Sigmoid colon (tissue), 7 donors: ENCODE results near the gene MRPL19. TPM values are rescaled to one million over a fixed set of nuclear protein-coding genes. Genes with fewer than 3 reads are reported as not detected.

Source experiments
- DNase-seq: peaks from one replicate; pipeline ENCODE4 v3.0.0-alpha.2; 2019
- H3K27ac ChIP-seq, 4 donors: fragments of 200-600 bp; sonication (generic); one replicate each; pipeline ENCODE4 v1.5.1; 2016 to 2019; ENCODE audit warnings: mild to moderate bottlenecking in 1 of 4
- H3K27me3 ChIP-seq, 3 donors: fragments of 200-600 bp; sonication (generic); one replicate each; pipeline ENCODE4 v1.5.1; 2019; ENCODE audit warnings: mild to moderate bottlenecking in 1 of 3
- H3K36me3 ChIP-seq, 4 donors: fragments of 200-600 bp; sonication (generic); one replicate each; pipeline ENCODE4 v1.5.1; 2016 to 2019
- H3K4me1 ChIP-seq, 4 donors: fragments of 200-600 bp; sonication (generic); one replicate each; pipeline ENCODE4 v1.5.1; 2017 to 2019
- H3K4me3 ChIP-seq, 4 donors: fragments of 200-600 bp; sonication (generic); one replicate each; pipeline ENCODE4 v1.5.1; 2017 to 2019; ENCODE audit warnings: mild to moderate bottlenecking in 2 of 4, moderate library complexity in 1 of 4
- H3K9me3 ChIP-seq, 4 donors: fragments of 200-600 bp in 3 of 4; sonication (generic) in 3 of 4; one replicate each; pipeline versions ENCODE4 v1.5.1 to v1.6.1; 2013 to 2019
- EP300 ChIP-seq, 4 donors: sonication (generic); formaldehyde crosslinking; IDR thresholded peaks; one replicate each; pipeline ENCODE4 v1.6.1; 2017; ENCODE audit warnings: antibody characterized with exemption in 4 of 4
- POLR2A ChIP-seq, 2 donors: fragments of 450-650 bp; IDR thresholded peaks; one replicate each; pipeline ENCODE4 v1.6.1; 2016; ENCODE audit warnings: antibody characterized with exemption in 2 of 2, mild to moderate bottlenecking in 2 of 2, moderate library complexity in 2 of 2
- POLR2AphosphoS5 ChIP-seq, 4 donors: sonication (generic); formaldehyde crosslinking; IDR thresholded peaks; one replicate each; pipeline ENCODE4 v1.6.1; 2017; ENCODE audit warnings: antibody characterized with exemption in 4 of 4
- WGBS, 2 donors: extraction: QIAGEN DNeasy Blood & Tissue Kit; methylation state at CpG; one replicate each; pipeline ENCODE4 v1.1.7; 2013; 5-methylcytosine and 5-hydroxymethylcytosine counted together
- intact Hi-C: fragments of 100-400 bp; cut with DNase I; formaldehyde crosslinking; loops from one replicate; pipeline ENCODE4 v1.15.1; 2023
- polyA plus RNA-seq, 3 donors: library from polyadenylated mRNA; stranded (reverse); fragments of 200-250 nt; gene quantifications; one replicate each; pipeline ENCODE4 v1.2.3, GENCODE V29; 2013
- small RNA-seq, 3 donors: library from RNA; depleted of rRNA; stranded (forward); fragments of <200 nt; gene quantifications; one replicate each; pipeline ENCODE3, GENCODE V24; 2016
- total RNA-seq, 4 donors: library from RNA; depleted of rRNA; stranded (reverse); fragments of >200 nt; gene quantifications; one replicate each; pipeline ENCODE4 v1.1.0, GENCODE V29; 2016
- TF ChIP-seq, protein P1 (sequence below), 4 experiments: fragments of 450-650 bp in 3 of 4; fragments of 200-600 bp in 1 of 4; IDR thresholded peaks; one replicate each; pipeline ENCODE4 v1.5.1; 2016 to 2019; ENCODE audit warnings: antibody characterized with exemption in 4 of 4, mild to moderate bottlenecking in 3 of 4, moderate library complexity in 2 of 4
- donor health status: healthy with polysubstance abuse.
- donor health status: Bipolar disorder and iron deficiency.
- donor health status: healthy.

Gene MRPL19
- total and polyA plus RNA-seq, 7 donors: 24.8 to 52.1 (median 36.4) TPM

- Histone ChIP-seq H3K9me3 (no peaks in the 10 kb centered on the region), H3K27me3 (peaks cover 0 to under 1% (median 0%) of the 10 kb centered on the region in 3 donors), H3K36me3 (no peaks in the 10 kb centered on the region), H3K27ac (no peak overlapping the region), H3K4me1 (no peaks in the 10 kb centered on the region), H3K4me3 (no peak overlapping the region)
- DNase-seq: no peak
- TF ChIP-seq POLR2AphosphoS5 (IDR thresholded peaks at IDR 0.05) (no peak), POLR2A (IDR thresholded peaks at IDR 0.05) (no peak), EP300 (IDR thresholded peaks at IDR 0.05) (no peak)
- TF ChIP-seq, protein P1, sequence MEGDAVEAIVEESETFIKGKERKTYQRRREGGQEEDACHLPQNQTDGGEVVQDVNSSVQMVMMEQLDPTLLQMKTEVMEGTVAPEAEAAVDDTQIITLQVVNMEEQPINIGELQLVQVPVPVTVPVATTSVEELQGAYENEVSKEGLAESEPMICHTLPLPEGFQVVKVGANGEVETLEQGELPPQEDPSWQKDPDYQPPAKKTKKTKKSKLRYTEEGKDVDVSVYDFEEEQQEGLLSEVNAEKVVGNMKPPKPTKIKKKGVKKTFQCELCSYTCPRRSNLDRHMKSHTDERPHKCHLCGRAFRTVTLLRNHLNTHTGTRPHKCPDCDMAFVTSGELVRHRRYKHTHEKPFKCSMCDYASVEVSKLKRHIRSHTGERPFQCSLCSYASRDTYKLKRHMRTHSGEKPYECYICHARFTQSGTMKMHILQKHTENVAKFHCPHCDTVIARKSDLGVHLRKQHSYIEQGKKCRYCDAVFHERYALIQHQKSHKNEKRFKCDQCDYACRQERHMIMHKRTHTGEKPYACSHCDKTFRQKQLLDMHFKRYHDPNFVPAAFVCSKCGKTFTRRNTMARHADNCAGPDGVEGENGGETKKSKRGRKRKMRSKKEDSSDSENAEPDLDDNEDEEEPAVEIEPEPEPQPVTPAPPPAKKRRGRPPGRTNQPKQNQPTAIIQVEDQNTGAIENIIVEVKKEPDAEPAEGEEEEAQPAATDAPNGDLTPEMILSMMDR (IDR thresholded peaks at IDR 0.05): no peak
- intact Hi-C loops: no loop called here
- WGBS, 2 donors: 66 to 77% methylated on average over 6 of the region's 6 CpGs
Measured at GRCh38 chr2:75728614-75729419, 82.2 kb downstream of the MRPL19 start.

GRCh38 chr2:75729861-75730260 is 83.3 kb downstream of the MRPL19 start:
- DNase-seq: no peak
- Histone ChIP-seq H3K36me3 (no peaks in the 10 kb centered on the region), H3K4me1 (no peaks in the 10 kb centered on the region), H3K27me3 (no peaks in the 10 kb centered on the region), H3K9me3 (no peaks in the 10 kb centered on the region), H3K27ac (no peak overlapping the region), H3K4me3 (no peak overlapping the region)
- TF ChIP-seq EP300 (IDR thresholded peaks at IDR 0.05): no peak
- no peak for TF ChIP-seq POLR2AphosphoS5 (IDR thresholded peaks at IDR 0.05)
- TF ChIP-seq POLR2A (IDR thresholded peaks at IDR 0.05): no peak
- TF ChIP-seq, protein P1 (IDR thresholded peaks at IDR 0.05): no peak
- intact Hi-C loops: no loop called here
- 49 to 72% methylated on average over 5 of the region's 5 CpGs for WGBS, 2 donors

GRCh38 chr2:75736276-75736675 is 89.7 kb downstream of the MRPL19 start:
- intact Hi-C loops: no loop called here
- H3K36me3 ChIP-seq: no peaks in the 10 kb centered on the region
- no peak overlapping the region for H3K4me3 ChIP-seq
- no peaks in the 10 kb centered on the region for H3K4me1 ChIP-seq
- no peaks in the 10 kb centered on the region for H3K9me3 ChIP-seq
- H3K27ac ChIP-seq: no peak overlapping the region
- WGBS, 2 donors: 66 to 75% methylated on average over 4 of the region's 4 CpGs
- no peaks in the 10 kb centered on the region for H3K27me3 ChIP-seq
- no peak for DNase-seq
- TF ChIP-seq, protein P1 (IDR thresholded peaks at IDR 0.05): no peak

- no peak for DNase-seq
- H3K4me1 ChIP-seq: no peaks in the 10 kb centered on the region
- H3K4me3 ChIP-seq: no peak overlapping the region
- no peaks in the 10 kb centered on the region for H3K9me3 ChIP-seq
- intact Hi-C loops: no loop called here
- H3K36me3 ChIP-seq: no peaks in the 10 kb centered on the region
- TF ChIP-seq POLR2A (IDR thresholded peaks at IDR 0.05) (no peak), POLR2AphosphoS5 (IDR thresholded peaks at IDR 0.05) (no peak), EP300 (IDR thresholded peaks at IDR 0.05) (no peak)
- TF ChIP-seq, protein P1 (IDR thresholded peaks at IDR 0.05): no peak
- no peaks in the 10 kb centered on the region for H3K27me3 ChIP-seq
- WGBS, 2 donors: 92 to 96% methylated on average over 1 of the region's 1 CpG
- H3K27ac ChIP-seq: no peak overlapping the region
Measured at GRCh38 chr2:75737961-75738360, 91.4 kb downstream of the MRPL19 start.

Small RNA genes lying within 50 kb of the gene (small RNA-seq; reads per million reads assigned to genes)
- gene RF00012: 0 reads per million in 3 donors

Other genes starting within 250 kb of the MRPL19 start
- gene EVA1A, start 85.8 kb upstream of the MRPL19 start, total RNA-seq: 1 to 10 TPM in 1 of 4 donors, not detected in 3; 1.2 TPM
- 1 to 10 TPM in 2 of 3 donors, not detected in 1; 1.2 to 5.4 TPM for gene EVA1A, start 85.8 kb upstream of the MRPL19 start, polyA plus RNA-seq
- 10 to 100 TPM; 22.2 to 35.5 (median 29.4) TPM for gene GCFC2, start 64.1 kb downstream of the MRPL19 start, total RNA-seq
- 10 to 100 TPM in 2 of 3 donors, 1 to 10 TPM in 1; 8.1 to 15.0 (median 10.6) TPM for gene GCFC2, start 64.1 kb downstream of the MRPL19 start, polyA plus RNA-seq